A549 (cell line): ENCODE data around the gene PACSIN1. TPM values are rescaled to one million over a fixed set of nuclear protein-coding genes. Genes with fewer than 3 reads are reported as not detected.

Experiments used
- ATAC-seq, 2 experiments: fragments of 200-7000 bp in 1 of 2; fragments of >200 bp in 1 of 2; cut with Nextera tagmentation in 1 of 2; cut with Tn5 transposase in 1 of 2; 3 replicates each; pipeline versions ENCODE4 v1.8.0 to v1.9.1; 2018 to 2020; ENCODE audit warnings: mild to moderate bottlenecking in 1 of 2, moderate library complexity in 1 of 2
- CTCF ChIA-PET: fragments of 300-600 bp; sonication (Branson Sonifier 250); formaldehyde crosslinking; extraction: SDS; loops from one replicate; lab custom pipeline; 2021; ENCODE audit warnings: antibody characterized with exemption, inconsistent platforms; lab: Yijun Ruan, JAX
- POLR2A ChIA-PET: fragments of 350-600 bp; formaldehyde crosslinking; extraction: SDS; loops from one replicate; lab custom pipeline; 2021; ENCODE audit warnings: antibody characterized with exemption, inconsistent platforms; lab: Yijun Ruan, JAX
- DNase-seq, 2 experiments: peaks; one replicate each; pipeline versions ENCODE4 v3.0.0 to v3.0.0-alpha.2; 2011 to 2016; ENCODE audit warnings: low read depth in 1 of 2, low spot score in 1 of 2
- FAIRE-seq: peaks from 2 replicates; lab custom pipeline; 2011; peaks lifted over from hg19 to GRCh38; lab: Jason Lieb, UNC
- H3K27ac ChIP-seq, 2 experiments: fragments of >200 bp; sonication (Bioruptor Twin); formaldehyde crosslinking; 3 replicates each; pipeline ENCODE4 v1.5.1; 2016 to 2017
- H3K4me1 ChIP-seq: fragments of >200 bp; sonication (Bioruptor Twin); formaldehyde crosslinking; 3 replicates; pipeline ENCODE4 v1.6.1; 2016
- H3K4me2 ChIP-seq: fragments of >200 bp; sonication (Bioruptor Twin); formaldehyde crosslinking; 3 replicates; pipeline ENCODE4 v1.6.1; 2016
- H3K4me3 ChIP-seq: fragments of >200 bp; sonication (Bioruptor Twin); formaldehyde crosslinking; 3 replicates; pipeline ENCODE4 v1.5.1; 2016
- H3K9me3 ChIP-seq: fragments of >200 bp; sonication (Bioruptor Twin); formaldehyde crosslinking; 3 replicates; pipeline ENCODE4 v1.6.1; 2016
- BHLHE40 ChIP-seq: IDR thresholded peaks from 2 replicates; pipeline ENCODE4 v1.6.1; 2012; ENCODE audit warnings: low read depth, low read length, inconsistent platforms
- CBX2 ChIP-seq: fragments of 200-600 bp; sonication (generic); IDR thresholded peaks from 2 replicates; pipeline ENCODE4 v1.6.1; 2016; ENCODE audit warnings: low read depth, mild to moderate bottlenecking, borderline replicate concordance
- CBX8 ChIP-seq: fragments of 200-600 bp; sonication (generic); IDR thresholded peaks from 2 replicates; pipeline ENCODE4 v1.6.1; 2016
- CEBPB ChIP-seq, 2 experiments: fragments of >200 bp in 1 of 2; sonication (Bioruptor Twin) in 1 of 2; formaldehyde crosslinking in 1 of 2; IDR thresholded peaks; 2 replicates each; pipeline ENCODE4 v1.6.1; 2012 to 2016
- CHD2 ChIP-seq: fragments of 150-350 bp; IDR thresholded peaks from 2 replicates; pipeline ENCODE4 v1.6.1; 2014; ENCODE audit warnings: low read length; ENCODE audit not compliant: partially characterized antibody
- EHMT2 ChIP-seq: fragments of 200-600 bp; sonication (generic); IDR thresholded peaks from 2 replicates; pipeline ENCODE4 v1.6.1; 2016; ENCODE audit warnings: antibody characterized with exemption, low read depth, mild to moderate bottlenecking, moderate library complexity
- EP300 ChIP-seq, 2 experiments: fragments of >200 bp; sonication (Bioruptor Twin); formaldehyde crosslinking; IDR thresholded peaks; 2 replicates in 1 of 2; 3 replicates in 1 of 2; pipeline ENCODE4 v1.6.1; 2016 to 2017
- ESRRA ChIP-seq: fragments of 150-350 bp; IDR thresholded peaks from 2 replicates; pipeline ENCODE4 v1.6.1; 2014; ENCODE audit warnings: mild to moderate bottlenecking, low read length, borderline replicate concordance
- FOXS1 ChIP-seq: fragments of 250-450 bp; sonication (Bioruptor Pico); IDR thresholded peaks from 2 replicates; pipeline ENCODE4 v1.5.0; 2020; ENCODE audit warnings: mild to moderate bottlenecking, moderate library complexity
- HDAC2 ChIP-seq: fragments of 200-600 bp; sonication (generic); IDR thresholded peaks from 2 replicates; pipeline ENCODE4 v1.6.1; 2016
- HEYL ChIP-seq: fragments of 250-450 bp; sonication (Bioruptor Pico); IDR thresholded peaks from 2 replicates; pipeline ENCODE4 v1.8.0; 2021; ENCODE audit warnings: mild to moderate bottlenecking, moderate library complexity
- JUN ChIP-seq, 2 experiments: fragments of >200 bp; sonication (Bioruptor Twin); formaldehyde crosslinking; IDR thresholded peaks; 2 replicates in 1 of 2; 3 replicates in 1 of 2; pipeline ENCODE4 v1.6.1; 2016 to 2017
- NFE2L2 ChIP-seq: fragments of 150-350 bp; conservative IDR thresholded peaks from 2 replicates; pipeline ENCODE4 v1.6.1; 2014; ENCODE audit warnings: low read length
- POLR2AphosphoS2 ChIP-seq: conservative IDR thresholded peaks from 2 replicates; pipeline ENCODE4 v1.6.1; 2012; ENCODE audit warnings: low read length, improper control_type of control experiment, inconsistent platforms
- RARB ChIP-seq: fragments of 250-450 bp; sonication (Bioruptor Pico); IDR thresholded peaks from 2 replicates; pipeline ENCODE4 v1.8.0; 2021; ENCODE audit warnings: mild to moderate bottlenecking, moderate library complexity
- SREBF2 ChIP-seq: fragments of 450-650 bp; IDR thresholded peaks from 2 replicates; pipeline ENCODE4 v1.6.1; 2014; ENCODE audit warnings: mild to moderate bottlenecking, moderate library complexity
- TFCP2L1 ChIP-seq: fragments of 250-450 bp; sonication (Bioruptor Pico); IDR thresholded peaks from 2 replicates; pipeline ENCODE4 v1.5.0; 2021; ENCODE audit warnings: mild to moderate bottlenecking
- TP53 ChIP-seq: fragments of 250-450 bp; sonication (Bioruptor Pico); IDR thresholded peaks from 2 replicates; pipeline ENCODE4 v1.5.0; 2021; ENCODE audit warnings: mild to moderate bottlenecking, moderate library complexity
- ZC3H11A ChIP-seq: fragments of 450-650 bp; IDR thresholded peaks from 2 replicates; pipeline ENCODE4 v1.6.1; 2014; ENCODE audit warnings: antibody characterized with exemption, mild to moderate bottlenecking
- ZFP36 ChIP-seq: fragments of 450-650 bp; IDR thresholded peaks from 2 replicates; pipeline ENCODE4 v1.6.1; 2014; ENCODE audit warnings: borderline replicate concordance; ENCODE audit not compliant: partially characterized antibody
- WGBS: methylation state at CpG from one replicate; pipeline ENCODE4 v1.1.6; 2017; ENCODE audit errors: missing lambda C conversion rate; 5-methylcytosine and 5-hydroxymethylcytosine counted together
- polyA plus RNA-seq, 4 experiments: library from polyadenylated mRNA; depleted of rRNA in 3 of 4; stranded (reverse); fragments of >200 nt; fragmentation: RNase III in 1 of 4; extraction: RNeasy Plus Mini Kit Qiagen cat#74134 plus additional on column Dnase treatment in 1 of 4; gene quantifications; 2 replicates in 3 of 4; 3 replicates in 1 of 4; pipeline ENCODE4 v1.2.3, GENCODE V29; 2011 to 2017
- TF ChIP-seq, protein P1 (sequence below): fragments of >200 bp; sonication (Bioruptor Twin); formaldehyde crosslinking; IDR thresholded peaks from 3 replicates; pipeline ENCODE4 v1.6.1; 2016
- TF ChIP-seq, protein P2 (sequence below): fragments of >200 bp; sonication (Bioruptor Twin); formaldehyde crosslinking; IDR thresholded peaks from 2 replicates; pipeline ENCODE4 v1.6.1; 2016
- TF ChIP-seq, protein P3 (sequence below): IDR thresholded peaks from 2 replicates; pipeline ENCODE4 v1.6.1; 2012
- TF ChIP-seq, protein P4 (sequence below): fragments of 250-450 bp; sonication (Bioruptor Pico); IDR thresholded peaks from 2 replicates; pipeline ENCODE4 v1.5.0; 2020; ENCODE audit warnings: low read depth, mild to moderate bottlenecking, moderate library complexity
- TF ChIP-seq, protein P5 (sequence below): fragments of 450-650 bp; IDR thresholded peaks from 2 replicates; pipeline ENCODE4 v1.6.1; 2014; ENCODE audit warnings: antibody characterized with exemption
- TF ChIP-seq, protein P6 (sequence below): fragments of 250-450 bp; sonication (Bioruptor Pico); IDR thresholded peaks from 2 replicates; pipeline ENCODE4 v1.5.0; 2021; ENCODE audit warnings: mild to moderate bottlenecking, moderate library complexity, borderline replicate concordance
- TF ChIP-seq, protein P7 (sequence below): fragments of 200-600 bp; sonication (generic); IDR thresholded peaks from 2 replicates; pipeline ENCODE4 v1.6.1; 2016; ENCODE audit warnings: antibody characterized with exemption, mild to moderate bottlenecking, moderate library complexity

PACSIN1 gene
- polyA plus RNA-seq, 2 of the 4 experiments (the other 2 are of a cell fraction) = 0.14 to 0.30 TPM

DNA sequence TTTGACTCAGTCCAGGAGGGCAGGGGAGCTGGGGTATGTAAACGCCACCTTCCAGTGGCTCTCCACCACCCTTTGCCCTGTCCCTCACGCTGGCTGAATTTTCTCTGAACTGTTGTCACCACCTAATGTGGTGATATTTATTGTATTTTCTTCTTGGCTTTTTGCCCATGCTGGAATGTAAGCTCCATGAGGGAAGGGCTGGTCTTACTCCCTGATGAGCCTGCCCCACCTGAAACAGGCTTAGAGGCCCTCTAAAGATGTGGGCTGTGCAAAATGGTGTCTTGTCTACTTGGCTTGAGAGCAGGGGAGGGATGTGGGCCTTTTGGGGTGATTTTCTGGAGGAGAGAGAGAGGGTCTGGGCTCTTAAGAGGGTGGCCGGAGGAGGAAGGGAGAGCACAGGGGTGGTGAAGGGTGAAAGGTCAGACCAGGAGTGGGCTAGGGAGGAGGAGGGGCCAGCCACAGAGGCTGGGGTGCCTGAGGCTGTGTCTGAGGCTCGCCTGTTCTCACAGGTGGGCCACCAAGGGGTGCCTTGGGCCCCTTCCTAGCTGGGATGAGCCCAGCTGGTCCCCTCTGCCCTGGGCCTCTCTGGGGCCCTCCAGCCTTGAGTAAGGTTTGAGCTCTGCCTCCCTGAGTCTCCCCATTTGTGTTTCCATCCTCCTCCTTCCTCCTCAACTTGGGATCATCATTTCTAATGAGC lies 52.9 kb downstream of the PACSIN1 start:
- ATAC-seq (no peak), FAIRE-seq (no peak), DNase-seq (no peak)
- ChIA-PET POLR2A (no interaction called here), CTCF (interaction anchor here (4.3 kb wide), 1 partner anchor 10 kb away, joined by 15 read pairs; no protein-coding TSS in a partner anchor)
- Histone ChIP-seq H3K4me3 (no peak overlapping the region), H3K4me2 (no peak overlapping the region), H3K4me1 (no peaks in the 10 kb centered on the region), H3K27ac (no peak overlapping the region), H3K9me3 (no peaks in the 10 kb centered on the region)
- TF ChIP-seq HEYL (no peak), SREBF2 (no peak), FOXS1 (no peak), BHLHE40 (no peak), CEBPB (IDR thresholded peaks at IDR 0.05) (no peak), ZC3H11A (no peak), TFCP2L1 (CRISPR knock-in tag) (no peak), TP53 (CRISPR knock-in tag) (no peak), CBX2 (no peak), JUN (IDR thresholded peaks at IDR 0.05) (no peak), ZFP36 (no peak), CBX8 (no peak), EHMT2 (no peak)
- TF ChIP-seq, protein P1, sequence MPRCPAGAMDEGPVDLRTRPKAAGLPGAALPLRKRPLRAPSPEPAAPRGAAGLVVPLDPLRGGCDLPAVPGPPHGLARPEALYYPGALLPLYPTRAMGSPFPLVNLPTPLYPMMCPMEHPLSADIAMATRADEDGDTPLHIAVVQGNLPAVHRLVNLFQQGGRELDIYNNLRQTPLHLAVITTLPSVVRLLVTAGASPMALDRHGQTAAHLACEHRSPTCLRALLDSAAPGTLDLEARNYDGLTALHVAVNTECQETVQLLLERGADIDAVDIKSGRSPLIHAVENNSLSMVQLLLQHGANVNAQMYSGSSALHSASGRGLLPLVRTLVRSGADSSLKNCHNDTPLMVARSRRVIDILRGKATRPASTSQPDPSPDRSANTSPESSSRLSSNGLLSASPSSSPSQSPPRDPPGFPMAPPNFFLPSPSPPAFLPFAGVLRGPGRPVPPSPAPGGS = no peak
- TF ChIP-seq, protein P2, sequence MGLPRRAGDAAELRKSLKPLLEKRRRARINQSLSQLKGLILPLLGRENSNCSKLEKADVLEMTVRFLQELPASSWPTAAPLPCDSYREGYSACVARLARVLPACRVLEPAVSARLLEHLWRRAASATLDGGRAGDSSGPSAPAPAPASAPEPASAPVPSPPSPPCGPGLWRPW = no peak
- TF ChIP-seq, protein P3, sequence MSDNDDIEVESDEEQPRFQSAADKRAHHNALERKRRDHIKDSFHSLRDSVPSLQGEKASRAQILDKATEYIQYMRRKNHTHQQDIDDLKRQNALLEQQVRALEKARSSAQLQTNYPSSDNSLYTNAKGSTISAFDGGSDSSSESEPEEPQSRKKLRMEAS = no peak
- TF ChIP-seq, protein P4, sequence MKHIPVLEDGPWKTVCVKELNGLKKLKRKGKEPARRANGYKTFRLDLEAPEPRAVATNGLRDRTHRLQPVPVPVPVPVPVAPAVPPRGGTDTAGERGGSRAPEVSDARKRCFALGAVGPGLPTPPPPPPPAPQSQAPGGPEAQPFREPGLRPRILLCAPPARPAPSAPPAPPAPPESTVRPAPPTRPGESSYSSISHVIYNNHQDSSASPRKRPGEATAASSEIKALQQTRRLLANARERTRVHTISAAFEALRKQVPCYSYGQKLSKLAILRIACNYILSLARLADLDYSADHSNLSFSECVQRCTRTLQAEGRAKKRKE (CRISPR knock-in tag) = no peak
- TF ChIP-seq, protein P5, sequence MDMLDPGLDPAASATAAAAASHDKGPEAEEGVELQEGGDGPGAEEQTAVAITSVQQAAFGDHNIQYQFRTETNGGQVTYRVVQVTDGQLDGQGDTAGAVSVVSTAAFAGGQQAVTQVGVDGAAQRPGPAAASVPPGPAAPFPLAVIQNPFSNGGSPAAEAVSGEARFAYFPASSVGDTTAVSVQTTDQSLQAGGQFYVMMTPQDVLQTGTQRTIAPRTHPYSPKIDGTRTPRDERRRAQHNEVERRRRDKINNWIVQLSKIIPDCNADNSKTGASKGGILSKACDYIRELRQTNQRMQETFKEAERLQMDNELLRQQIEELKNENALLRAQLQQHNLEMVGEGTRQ = no peak
- TF ChIP-seq, protein P6, sequence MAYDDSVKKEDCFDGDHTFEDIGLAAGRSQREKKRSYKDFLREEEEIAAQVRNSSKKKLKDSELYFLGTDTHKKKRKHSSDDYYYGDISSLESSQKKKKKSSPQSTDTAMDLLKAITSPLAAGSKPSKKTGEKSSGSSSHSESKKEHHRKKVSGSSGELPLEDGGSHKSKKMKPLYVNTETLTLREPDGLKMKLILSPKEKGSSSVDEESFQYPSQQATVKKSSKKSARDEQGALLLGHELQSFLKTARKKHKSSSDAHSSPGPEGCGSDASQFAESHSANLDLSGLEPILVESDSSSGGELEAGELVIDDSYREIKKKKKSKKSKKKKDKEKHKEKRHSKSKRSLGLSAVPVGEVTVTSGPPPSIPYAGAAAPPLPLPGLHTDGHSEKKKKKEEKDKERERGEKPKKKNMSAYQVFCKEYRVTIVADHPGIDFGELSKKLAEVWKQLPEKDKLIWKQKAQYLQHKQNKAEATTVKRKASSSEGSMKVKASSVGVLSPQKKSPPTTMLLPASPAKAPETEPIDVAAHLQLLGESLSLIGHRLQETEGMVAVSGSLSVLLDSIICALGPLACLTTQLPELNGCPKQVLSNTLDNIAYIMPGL (CRISPR knock-in tag) = no peak
- WGBS = 63% methylated on average over 4 of the region's 4 CpGs

DNA sequence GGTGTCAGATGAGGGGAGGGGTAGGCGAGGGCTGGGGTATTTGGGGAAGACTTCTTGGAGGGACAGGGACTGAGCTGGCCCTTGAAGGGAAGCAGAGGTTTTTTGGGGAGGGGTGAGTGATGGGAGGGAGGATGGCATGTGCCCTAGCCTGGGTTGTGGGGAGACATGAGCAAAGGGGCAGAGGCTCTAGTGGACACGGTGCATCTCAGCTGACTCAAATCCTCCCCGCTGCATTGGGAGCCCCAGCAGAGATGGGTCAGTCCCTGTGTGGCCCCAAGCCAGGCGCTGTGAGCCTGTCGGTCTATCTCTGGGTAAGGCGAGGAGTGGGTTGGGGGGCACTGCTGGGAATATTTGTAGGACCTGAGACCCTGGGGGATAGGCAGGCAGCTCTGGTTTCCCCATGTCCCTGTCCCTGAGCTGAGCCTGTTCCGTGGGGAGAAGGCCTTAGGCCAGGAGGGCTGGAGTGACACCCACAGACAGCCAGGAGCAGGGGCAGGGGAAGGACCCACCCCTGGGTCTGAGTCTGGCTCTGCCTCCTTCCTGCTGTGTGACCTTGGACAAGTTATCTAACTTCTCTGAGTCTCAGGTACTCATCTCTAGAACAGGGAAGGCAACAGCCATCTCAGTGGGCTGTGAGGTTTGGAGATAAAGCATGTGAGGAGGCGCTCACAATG lies 54.2 kb downstream of the PACSIN1 start:
- WGBS = 82% methylated on average over 7 of the region's 8 CpGs
- no peaks in the 10 kb centered on the region for H3K4me1 ChIP-seq
- POLR2A ChIA-PET = no interaction called here
- ATAC-seq (no peak), DNase-seq (no peak), FAIRE-seq (no peak)
- H3K4me2 ChIP-seq = no peak overlapping the region
- no peak overlapping the region for H3K27ac ChIP-seq
- CTCF ChIA-PET = interaction anchor here (4.3 kb wide), 1 partner anchor 9 kb away, joined by 15 read pairs; no protein-coding TSS in a partner anchor
- H3K4me3 ChIP-seq = no peak overlapping the region
- H3K9me3 ChIP-seq = no peaks in the 10 kb centered on the region
- TF ChIP-seq POLR2AphosphoS2 (no peak), NFE2L2 (no peak), HDAC2 (no peak), ESRRA (no peak), ZFP36 (no peak), EP300 (IDR thresholded peaks at IDR 0.05) (no peak), CHD2 (no peak), RARB (no peak)
- TF ChIP-seq, protein P4 (CRISPR knock-in tag) = no peak
- TF ChIP-seq, protein P7, sequence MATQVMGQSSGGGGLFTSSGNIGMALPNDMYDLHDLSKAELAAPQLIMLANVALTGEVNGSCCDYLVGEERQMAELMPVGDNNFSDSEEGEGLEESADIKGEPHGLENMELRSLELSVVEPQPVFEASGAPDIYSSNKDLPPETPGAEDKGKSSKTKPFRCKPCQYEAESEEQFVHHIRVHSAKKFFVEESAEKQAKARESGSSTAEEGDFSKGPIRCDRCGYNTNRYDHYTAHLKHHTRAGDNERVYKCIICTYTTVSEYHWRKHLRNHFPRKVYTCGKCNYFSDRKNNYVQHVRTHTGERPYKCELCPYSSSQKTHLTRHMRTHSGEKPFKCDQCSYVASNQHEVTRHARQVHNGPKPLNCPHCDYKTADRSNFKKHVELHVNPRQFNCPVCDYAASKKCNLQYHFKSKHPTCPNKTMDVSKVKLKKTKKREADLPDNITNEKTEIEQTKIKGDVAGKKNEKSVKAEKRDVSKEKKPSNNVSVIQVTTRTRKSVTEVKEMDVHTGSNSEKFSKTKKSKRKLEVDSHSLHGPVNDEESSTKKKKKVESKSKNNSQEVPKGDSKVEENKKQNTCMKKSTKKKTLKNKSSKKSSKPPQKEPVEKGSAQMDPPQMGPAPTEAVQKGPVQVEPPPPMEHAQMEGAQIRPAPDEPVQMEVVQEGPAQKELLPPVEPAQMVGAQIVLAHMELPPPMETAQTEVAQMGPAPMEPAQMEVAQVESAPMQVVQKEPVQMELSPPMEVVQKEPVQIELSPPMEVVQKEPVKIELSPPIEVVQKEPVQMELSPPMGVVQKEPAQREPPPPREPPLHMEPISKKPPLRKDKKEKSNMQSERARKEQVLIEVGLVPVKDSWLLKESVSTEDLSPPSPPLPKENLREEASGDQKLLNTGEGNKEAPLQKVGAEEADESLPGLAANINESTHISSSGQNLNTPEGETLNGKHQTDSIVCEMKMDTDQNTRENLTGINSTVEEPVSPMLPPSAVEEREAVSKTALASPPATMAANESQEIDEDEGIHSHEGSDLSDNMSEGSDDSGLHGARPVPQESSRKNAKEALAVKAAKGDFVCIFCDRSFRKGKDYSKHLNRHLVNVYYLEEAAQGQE = no peak
